Activated T-helper 1 cell treated with anti-CD3 and anti-CD28 coated beads, Interleukin-12 subunit alpha, Interleukin-12 subunit beta, Interleukin-2, Interleukin-4 antibody, amounts not matched to agents 30 ng/mL and 10 ng/mL and 1 ng/mL, durations not matched to agents 14 hours and 24 hours and 36 hours (primary cell): ENCODE measurements around the gene DTL. TPM values are rescaled to one million over a fixed set of nuclear protein-coding genes. Genes with fewer than 3 reads are reported as not detected.

Experiments used
- DNase-seq: peaks from one replicate; pipeline ENCODE4 v3.0.0; 2021; ENCODE audit warnings: low spot score
- H3K27ac Mint-ChIP-seq: one replicate; pipeline ENCODE4 v1.8.0; 2021; ENCODE audit warnings: mild to moderate bottlenecking, mixed read lengths
- H3K27me3 Mint-ChIP-seq: one replicate; pipeline ENCODE4 v1.8.0; 2022; ENCODE audit warnings: mild to moderate bottlenecking, moderate library complexity, mixed read lengths; ENCODE audit not compliant: insufficient read depth
- H3K36me3 Mint-ChIP-seq: one replicate; pipeline ENCODE4 v1.8.0; 2021; ENCODE audit warnings: low read depth, mixed read lengths
- H3K4me1 Mint-ChIP-seq: one replicate; pipeline ENCODE4 v1.8.0; 2021; ENCODE audit warnings: low read depth, mixed read lengths
- H3K4me3 Mint-ChIP-seq: one replicate; pipeline ENCODE4 v1.8.0; 2021; ENCODE audit warnings: mild to moderate bottlenecking, moderate library complexity, mixed read lengths
- H3K9me3 Mint-ChIP-seq: one replicate; pipeline ENCODE4 v1.8.0; 2021; ENCODE audit warnings: mixed read lengths
- intact Hi-C: fragments of 100-400 bp; cut with micrococcal nuclease; formaldehyde crosslinking; loops from one replicate; pipeline ENCODE4 v1.15.1; 2024
- total RNA-seq: library from RNA; stranded (reverse); gene quantifications from 2 replicates; pipeline ENCODE4 v1.2.3, GENCODE V29; 2022

DTL gene
- total RNA-seq, 1 donor from 2014 or later = 91.0 TPM

- peaks cover 7% of the 10 kb centered on the region for H3K4me1 Mint-ChIP-seq
- peaks cover 1% of the 10 kb centered on the region for H3K36me3 Mint-ChIP-seq
- intact Hi-C loops = no loop called here
- no peak overlapping the region for H3K27ac Mint-ChIP-seq
- no peak for DNase-seq
- peaks cover 4% of the 10 kb centered on the region for H3K9me3 Mint-ChIP-seq
- H3K27me3 Mint-ChIP-seq = peaks cover 8% of the 10 kb centered on the region
- no peak overlapping the region for H3K4me3 Mint-ChIP-seq
Observed at GRCh38 chr1:212152869-212153268, 117.3 kb downstream of the DTL start.

DNA sequence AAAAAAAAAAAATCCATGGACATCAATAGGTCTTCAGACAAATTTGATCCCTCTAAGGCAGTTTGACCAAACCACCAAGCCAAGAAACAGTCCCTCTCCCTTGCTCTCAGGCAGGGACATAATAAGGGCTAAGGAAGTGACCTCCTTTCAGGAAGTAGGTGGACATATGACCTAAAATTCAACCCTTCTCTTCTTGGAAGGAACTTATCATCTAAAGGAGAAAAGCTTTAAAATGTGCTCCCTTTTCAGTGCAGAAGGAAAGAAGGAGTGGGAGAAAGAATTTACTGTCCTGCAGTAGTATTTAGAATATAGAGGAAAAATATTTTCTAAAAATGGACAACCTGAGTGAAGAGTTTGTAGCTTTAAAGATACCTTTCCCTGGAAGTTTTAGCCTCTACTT lies 118.1 kb downstream of the DTL start:
- peaks cover 4% of the 10 kb centered on the region for H3K9me3 Mint-ChIP-seq
- H3K27me3 Mint-ChIP-seq = peaks cover 8% of the 10 kb centered on the region
- H3K36me3 Mint-ChIP-seq = peaks cover 1% of the 10 kb centered on the region
- no peak for DNase-seq
- H3K4me3 Mint-ChIP-seq = no peak overlapping the region
- no peak overlapping the region for H3K27ac Mint-ChIP-seq
- peaks cover 11% of the 10 kb centered on the region for H3K4me1 Mint-ChIP-seq
- intact Hi-C loops = no loop called here

Other genes starting within 250 kb of the DTL start
- 35.3 and 35.6 TPM in 2 replicates for gene LPGAT1, start 205.0 kb upstream of the DTL start, total RNA-seq
- 33.2 and 33.8 TPM in 2 replicates for gene INTS7, start 191 bp upstream of the DTL start, total RNA-seq
- 46.4 and 53.7 TPM in 2 replicates for gene PPP2R5A, start 249.7 kb downstream of the DTL start, total RNA-seq